GM18868 (cell line): Measurements from ENCODE around the gene TSPAN9.

ENCODE experiments used
- ATAC-seq: cut with Tn5 transposase; IDR thresholded peaks from one replicate; pipeline ENCODE4 v1.9.1; 2021; ENCODE audit warnings: mild to moderate bottlenecking, moderate library complexity; ENCODE audit not compliant: unreplicated experiment

The TSPAN9 gene

GRCh38 chr12:3220382-3221321 is 143.5 kb downstream of the TSPAN9 start:
- no peak for ATAC-seq

GRCh38 chr12:3222306-3222705 is 145.1 kb downstream of the TSPAN9 start:
- ATAC-seq, result no peak

GRCh38 chr12:3222979-3223378 is 145.8 kb downstream of the TSPAN9 start:
- ATAC-seq, result no peak

- no peak for ATAC-seq
Measured at GRCh38 chr12:3223601-3224529, 146.7 kb downstream of the TSPAN9 start.

- no peak for ATAC-seq
Measured at GRCh38 chr12:3224530-3224903, 147.3 kb downstream of the TSPAN9 start.

- ATAC-seq, result peak; percentile 71
Measured at GRCh38 chr12:3225154-3225795, 148.1 kb downstream of the TSPAN9 start.

GRCh38 chr12:3225796-3226180 is 148.6 kb downstream of the TSPAN9 start:
- peak; percentile 26 for ATAC-seq

GRCh38 chr12:3226264-3226663 is 149.1 kb downstream of the TSPAN9 start:
- ATAC-seq, result no peak

- ATAC-seq, result no peak
Measured at GRCh38 chr12:3227076-3227975, 150.1 kb downstream of the TSPAN9 start.

- ATAC-seq, result no peak
Measured at GRCh38 chr12:3228552-3228951, 151.4 kb downstream of the TSPAN9 start.

- ATAC-seq, result no peak
Measured at GRCh38 chr12:3229577-3229976, 152.4 kb downstream of the TSPAN9 start.

- no peak for ATAC-seq
Measured at GRCh38 chr12:3230758-3231375, 153.7 kb downstream of the TSPAN9 start.

- no peak for ATAC-seq
Measured at GRCh38 chr12:3231399-3231876, 154.3 kb downstream of the TSPAN9 start.

- no peak for ATAC-seq
Measured at GRCh38 chr12:3233797-3234196, 156.6 kb downstream of the TSPAN9 start.

- ATAC-seq, result peak; percentile 70
Measured at GRCh38 chr12:3236345-3237187, 159.4 kb downstream of the TSPAN9 start.

GRCh38 chr12:3238196-3238595 is 161.0 kb downstream of the TSPAN9 start:
- no peak for ATAC-seq

GRCh38 chr12:3241621-3242020 is 164.4 kb downstream of the TSPAN9 start:
- no peak for ATAC-seq

GRCh38 chr12:3242199-3242863 is 165.2 kb downstream of the TSPAN9 start:
- ATAC-seq, result no peak
